Measurements from ENCODE around the gene GLI3. TPM values are rescaled to one million over a fixed set of nuclear protein-coding genes. Genes with fewer than 3 reads are reported as not detected.

The GLI3 gene
- total and polyA plus RNA-seq, 2 of the 8 experiments (the other 6 are each of a cell fraction or from before 2014, with no cell fraction given) = 8.0 to 31.1 TPM

DNA sequence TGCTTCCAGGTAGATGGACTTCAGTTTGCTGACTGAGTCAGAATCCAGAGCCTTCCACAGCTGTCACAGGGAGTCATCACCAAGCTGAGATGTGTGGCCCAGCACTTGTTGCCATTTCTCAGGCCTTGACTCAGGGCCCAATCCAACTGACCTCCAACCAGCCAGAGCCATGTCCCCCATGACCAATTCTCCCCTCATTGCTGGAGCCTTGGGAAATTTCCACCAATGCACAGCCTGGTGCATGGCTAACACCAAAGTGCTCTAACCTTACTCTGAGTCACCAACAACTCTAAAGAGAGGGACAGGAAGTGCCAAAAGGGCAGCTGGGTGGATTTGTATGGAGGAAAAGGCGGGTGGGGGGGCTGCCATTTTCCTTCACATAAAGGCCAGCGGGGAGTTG, 13.4 kb upstream of the GLI3 start:
- H2BK120ac ChIP-seq (replicated peaks; ENCODE audit: low read depth, low read length) = no peak overlapping the region
- ChIA-PET CTCF (ENCODE audit: partially characterized antibody) (interaction anchor here (1.2 kb wide), 1 partner anchor 13 kb away, joined by 3 read pairs; no protein-coding TSS in a partner anchor), POLR2A (ENCODE audit: partially characterized antibody) (no interaction called here)
- no peak overlapping the region for H3K4me3 ChIP-seq (ENCODE audit: extremely low read depth in 1 of 4, insufficient read depth in 2 of 4, low read depth in 3 of 4, low read length in 4 of 4)
- no peaks in the 10 kb centered on the region for H3K4me1 ChIP-seq (replicated peaks in 1 of 4; ENCODE audit: control insufficient read depth in 3 of 4, insufficient read depth in 4 of 4, low read length in 3 of 4)
- H3K4me2 ChIP-seq (ENCODE audit: insufficient read depth in 1 of 2, low read depth in 2 of 2, low read length in 2 of 2) = no peak overlapping the region
- H2AFZ ChIP-seq (ENCODE audit: low read length) = no peak overlapping the region
- no peak overlapping the region for H3K56ac ChIP-seq (replicated peaks; ENCODE audit: insufficient read length, low read depth, low read length)
- no peak overlapping the region for H2BK5ac ChIP-seq (ENCODE audit: low read depth, low read length)
- no peak overlapping the region for H4K91ac ChIP-seq (replicated peaks; ENCODE audit: insufficient read length, low read length)
- H4K20me1 ChIP-seq (replicated peaks in 1 of 2; ENCODE audit: control insufficient read depth in 1 of 2, insufficient read depth in 2 of 2, low read length in 2 of 2) = no peaks in the 10 kb centered on the region
- no peak overlapping the region for H3K18ac ChIP-seq (ENCODE audit: extremely low read depth, low read length)
- no peak for DNase-seq (ENCODE audit: low read depth in 1 of 2, low spot score in 2 of 2)
- peaks cover 6 to 9% of the 10 kb centered on the region in 2 experiments; a peak in 2 of 4 replicates for H3K9me3 ChIP-seq (ENCODE audit: insufficient read depth in 2 of 2, low read depth in 1 of 2, low read length in 1 of 2)
- no peak overlapping the region for H3K4ac ChIP-seq (replicated peaks; ENCODE audit: insufficient read length, low read depth, low read length)
- no peaks in the 10 kb centered on the region for H3K36me3 ChIP-seq (ENCODE audit: control insufficient read depth in 2 of 4, insufficient read depth in 4 of 4, low read length in 3 of 4)
- no peaks in the 10 kb centered on the region for H3K79me1 ChIP-seq (ENCODE audit: low read depth, low read length)
- H2BK12ac ChIP-seq (ENCODE audit: low read depth, low read length) = no peak overlapping the region
- no peak for FAIRE-seq
- TF ChIP-seq RAD21 (IDR thresholded peaks at IDR 0.05 in 1 of 2, conservative IDR thresholded peaks at IDR 0.05 in 1 of 2; ENCODE audit: low read depth in 2 of 2, low read length in 2 of 2) (no peak), RNF2 (IDR thresholded peaks at IDR 0.05; ENCODE audit: borderline replicate concordance, low read depth, low read length, missing control alignments, poor library complexity, severe bottlenecking) (no peak), YY1 (IDR thresholded peaks at IDR 0.05; ENCODE audit: low read depth, low read length) (no peak), TEAD4 (IDR thresholded peaks at IDR 0.05; ENCODE audit: low read depth, low read length) (no peak), RBBP5 (IDR thresholded peaks at IDR 0.05; ENCODE audit: borderline replicate concordance, low read depth, low read length) (no peak), EGR1 (IDR thresholded peaks at IDR 0.05; ENCODE audit: borderline replicate concordance, low read depth, low read length) (no peak), EZH2 (IDR thresholded peaks at IDR 0.05; ENCODE audit: low read depth, low read length, severe bottlenecking) (no peak)
- no peak overlapping the region for H2BK20ac ChIP-seq (ENCODE audit: low read length)
- 82% methylated on average over 2 of the region's 2 CpGs; no CpG with 5 or more reads in 1 of the 2 experiments for WGBS, 2 experiments (ENCODE audit: extremely low coverage in 1 of 2, insufficient coverage in 1 of 2, insufficient read length in 1 of 2, insufficient replicate concordance in 2 of 2, low coverage in 1 of 2, low lambda C conversion rate in 2 of 2, missing lambda C conversion rate in 1 of 2)
- H4K5ac ChIP-seq (ENCODE audit: insufficient read length, low read depth, low read length) = no peak overlapping the region
- no peak overlapping the region for H2AK5ac ChIP-seq (ENCODE audit: low read depth, low read length)
- no peak overlapping the region for H3K14ac ChIP-seq (ENCODE audit: insufficient read length)
- H3K27me3 ChIP-seq (replicated peaks in 1 of 4; ENCODE audit: control insufficient read depth in 3 of 4, extremely low read depth in 1 of 4, insufficient read depth in 3 of 4, low read length in 3 of 4) = no peaks in the 10 kb centered on the region
- H3K27ac ChIP-seq (ENCODE audit: low read depth, low read length) = no peak overlapping the region
- H3K79me2 ChIP-seq (ENCODE audit: control insufficient read depth in 1 of 2, insufficient read depth in 2 of 2, low read length in 2 of 2) = no peaks in the 10 kb centered on the region
- no peak overlapping the region for H3K9ac ChIP-seq (replicated peaks in 1 of 4; ENCODE audit: extremely low read depth in 1 of 4, low read depth in 3 of 4, low read length in 3 of 4)
- H4K8ac ChIP-seq (ENCODE audit: extremely low read depth, insufficient read depth, low read length) = no peak overlapping the region
- no peak overlapping the region for H2BK15ac ChIP-seq (ENCODE audit: low read length)
- no peaks in the 10 kb centered on the region for H3K23me2 ChIP-seq (ENCODE audit: low read depth, low read length)
- H3K23ac ChIP-seq (ENCODE audit: insufficient read length) = no peak overlapping the region
